Lower lobe of right lung (tissue), 2 donors: ENCODE results near the gene MYH7B. TPM values are rescaled to one million over a fixed set of nuclear protein-coding genes. Genes with fewer than 3 reads are reported as not detected.

Source experiments
- ATAC-seq, 2 donors: fragments of 200-7000 bp; cut with Tn5 transposase; one replicate each; pipeline ENCODE4 v1.9.1; 2020 to 2022; ENCODE audit warnings: mild to moderate bottlenecking in 2 of 2, moderate library complexity in 2 of 2
- DNase-seq: peaks from one replicate; pipeline ENCODE4 v3.0.0-alpha.2; 2020
- H3K27ac ChIP-seq: fragments of 200-600 bp; one replicate; pipeline ENCODE4 v1.8.0; 2022
- H3K27me3 ChIP-seq: fragments of 200-600 bp; one replicate; pipeline ENCODE4 v1.8.0; 2022; ENCODE audit warnings: low read depth
- H3K36me3 ChIP-seq: fragments of 200-600 bp; one replicate; pipeline ENCODE4 v1.8.0; 2022; ENCODE audit warnings: mild to moderate bottlenecking
- H3K4me1 ChIP-seq: fragments of 200-600 bp; one replicate; pipeline ENCODE4 v1.8.0; 2022
- H3K4me3 ChIP-seq: fragments of 200-600 bp; one replicate; pipeline ENCODE4 v1.8.0; 2022; ENCODE audit warnings: mild to moderate bottlenecking
- H3K9me3 ChIP-seq: fragments of 200-600 bp; one replicate; pipeline ENCODE4 v1.8.0; 2022
- CTCF ChIP-seq: fragments of 200-600 bp; IDR thresholded peaks from one replicate; pipeline ENCODE4 v1.8.0; 2022; ENCODE audit warnings: antibody characterized with exemption, mild to moderate bottlenecking
- intact Hi-C: fragments of 100-400 bp; cut with DNase I; formaldehyde crosslinking; loops from one replicate; pipeline ENCODE4 v1.11.0; 2022
- microRNA-seq: library from miRNA; unstranded; fragments of <30 nt; microRNA quantifications from one replicate; pipeline ENCODE4 v1.2.0, GENCODE V29; 2020; ENCODE audit warnings: borderline number of aligned reads
- total RNA-seq: library from RNA; stranded (reverse); fragmentation: NEBNext Ultra II Directional; extraction: Animal tissue kit (Norgen Biotek cat#: 25700); gene quantifications from one replicate; pipeline ENCODE4 v1.2.1, GENCODE V29; 2021
- donor health status: DM: no; HTN: yes; CAD: no; lungs with severe emphysema.

Gene MYH7B
- total RNA-seq, 1 donor from 2014 or later: 0.56 TPM

- intact Hi-C loops: no loop called here
- DNase-seq: peak; percentile 7
- Histone ChIP-seq H3K4me3 (no peak overlapping the region), H3K27ac (no peak overlapping the region), H3K9me3 (no peaks in the 10 kb centered on the region), H3K36me3 (peaks cover 100% of the 10 kb centered on the region), H3K27me3 (no peaks in the 10 kb centered on the region), H3K4me1 (no peaks in the 10 kb centered on the region)
- ATAC-seq: no peak
- TF ChIP-seq CTCF: no peak
These were observed 48.5 kb downstream of the MYH7B start for GRCh38 chr20:35004051-35004725.

- Histone ChIP-seq H3K27ac (no peak overlapping the region), H3K36me3 (peaks cover 100% of the 10 kb centered on the region), H3K4me3 (no peak overlapping the region), H3K27me3 (no peaks in the 10 kb centered on the region), H3K9me3 (no peaks in the 10 kb centered on the region), H3K4me1 (no peaks in the 10 kb centered on the region)
- TF ChIP-seq CTCF: no peak
- intact Hi-C loops: no loop called here
- ATAC-seq: no peak
- DNase-seq: peak; percentile 33
These were observed 49.2 kb downstream of the MYH7B start for GRCh38 chr20:35004749-35005462.

Small RNAs within 50 kb of the gene (microRNA-seq; reads per million reads assigned to microRNA genes)
- gene MIR499A: not detected
- not detected for gene MIR499B

Other genes with a start within 250 kb of the MYH7B start
- gene NCOA6, start 130.2 kb upstream of the MYH7B start, total RNA-seq: 27.1 TPM
- 24.0 TPM for gene GGT7, start 83.0 kb upstream of the MYH7B start, total RNA-seq
- 131 TPM for gene ACSS2, start 79.3 kb upstream of the MYH7B start, total RNA-seq
- gene GSS, start 62 bp upstream of the MYH7B start, total RNA-seq: 28.8 TPM
- gene TRPC4AP, start 136.9 kb downstream of the MYH7B start, total RNA-seq: 63.2 TPM
- 45.4 TPM for gene EDEM2, start 191.5 kb downstream of the MYH7B start, total RNA-seq
- 15.7 TPM for gene PROCR, start 216.2 kb downstream of the MYH7B start, total RNA-seq